ENCODE data around the gene ABCC2. TPM values are rescaled to one million over a fixed set of nuclear protein-coding genes. Genes with fewer than 3 reads are reported as not detected.

Gene ABCC2
- total and polyA plus RNA-seq, 2 donors (not counting 1 experiment from before 2014, with no cell fraction given): 4.2 to 7.0 TPM

DNA sequence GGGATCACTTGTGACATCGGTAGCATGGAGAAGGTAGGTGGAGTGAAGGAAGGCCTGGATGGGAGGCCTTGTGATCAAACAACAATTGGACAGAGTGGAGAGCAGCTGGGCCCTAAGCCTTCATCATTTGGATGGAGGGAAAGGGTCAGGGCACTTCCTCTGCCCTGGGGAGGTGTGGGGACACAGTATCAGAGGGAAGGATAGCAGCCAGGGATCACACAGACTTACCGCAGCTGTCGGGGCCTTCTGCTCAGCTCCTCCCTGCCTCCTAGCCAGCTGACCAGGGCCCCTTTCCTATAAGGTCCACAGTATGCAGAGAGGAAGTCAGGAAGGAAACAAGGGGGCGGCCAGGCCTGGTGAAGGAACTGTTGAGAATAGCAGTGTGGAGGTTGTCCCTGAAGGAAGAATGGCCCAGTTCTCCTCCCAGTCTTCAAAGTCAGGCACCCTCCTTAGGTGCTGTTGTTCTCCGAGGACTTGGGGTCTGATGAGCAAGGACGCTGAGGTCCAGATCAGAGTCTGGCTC is 62.1 kb downstream of the ABCC2 start:
- H3K9ac ChIP-seq (ENCODE audit: low read length): no peak overlapping the region
- 92% methylated on average over 1 of the region's 6 CpGs for WGBS (ENCODE audit: insufficient coverage)
- intact Hi-C loops (cut with micrococcal nuclease): loop anchor here (10.0 kb wide), 2 partner anchors 340 to 400 kb away; partner anchors contain the start of gene ERLIN1
- ChIA-PET POLR2A (no interaction called here), CTCF (interaction anchor here (1.1 to 13.8 kb wide), 8 partner anchors 10 to 202 kb away, joined by 3 to 525 read pairs (median 10); partner anchors contain the start of gene DNMBP)
- H3K27ac ChIP-seq (ENCODE audit: low read length in 2 of 2): no peak overlapping the region
- no peak overlapping the region for H3K27ac Mint-ChIP-seq
- H3K4me3 Mint-ChIP-seq: no peak overlapping the region
- no peak overlapping the region for H3K4me2 ChIP-seq (replicated peaks; ENCODE audit: low read depth, low read length, poor library complexity, severe bottlenecking)
- H3K9me3 Mint-ChIP-seq (ENCODE audit: insufficient read depth): no peaks in the 10 kb centered on the region
- H3K36me3 ChIP-seq (replicated peaks in 1 of 2; ENCODE audit: control extremely low read depth in 1 of 2, control insufficient read depth in 1 of 2, extremely low read depth in 1 of 2, insufficient read depth in 2 of 2, low read length in 1 of 2): no peaks in the 10 kb centered on the region
- TF ChIP-seq EZH2 (IDR thresholded peaks at IDR 0.05; ENCODE audit: borderline replicate concordance, insufficient read depth, low read depth, low read length, poor library complexity, severe bottlenecking): no peak
- TF ChIP-seq, protein P1, sequence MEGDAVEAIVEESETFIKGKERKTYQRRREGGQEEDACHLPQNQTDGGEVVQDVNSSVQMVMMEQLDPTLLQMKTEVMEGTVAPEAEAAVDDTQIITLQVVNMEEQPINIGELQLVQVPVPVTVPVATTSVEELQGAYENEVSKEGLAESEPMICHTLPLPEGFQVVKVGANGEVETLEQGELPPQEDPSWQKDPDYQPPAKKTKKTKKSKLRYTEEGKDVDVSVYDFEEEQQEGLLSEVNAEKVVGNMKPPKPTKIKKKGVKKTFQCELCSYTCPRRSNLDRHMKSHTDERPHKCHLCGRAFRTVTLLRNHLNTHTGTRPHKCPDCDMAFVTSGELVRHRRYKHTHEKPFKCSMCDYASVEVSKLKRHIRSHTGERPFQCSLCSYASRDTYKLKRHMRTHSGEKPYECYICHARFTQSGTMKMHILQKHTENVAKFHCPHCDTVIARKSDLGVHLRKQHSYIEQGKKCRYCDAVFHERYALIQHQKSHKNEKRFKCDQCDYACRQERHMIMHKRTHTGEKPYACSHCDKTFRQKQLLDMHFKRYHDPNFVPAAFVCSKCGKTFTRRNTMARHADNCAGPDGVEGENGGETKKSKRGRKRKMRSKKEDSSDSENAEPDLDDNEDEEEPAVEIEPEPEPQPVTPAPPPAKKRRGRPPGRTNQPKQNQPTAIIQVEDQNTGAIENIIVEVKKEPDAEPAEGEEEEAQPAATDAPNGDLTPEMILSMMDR (IDR thresholded peaks at IDR 0.05): no peak
- H3K4me1 ChIP-seq (ENCODE audit: control insufficient read depth in 2 of 2, insufficient read depth in 2 of 2, low read length in 2 of 2): peaks cover 0 to 10% of the 10 kb centered on the region in 2 donors
- H3K27me3 Mint-ChIP-seq: no peaks in the 10 kb centered on the region
- no peak overlapping the region for H2AFZ ChIP-seq (ENCODE audit: insufficient read depth, low read depth, low read length, poor library complexity, severe bottlenecking)
- ATAC-seq (ENCODE audit: low read depth) (no peak), DNase-seq (no peak)
- no peaks in the 10 kb centered on the region for H3K79me2 ChIP-seq (ENCODE audit: control insufficient read depth, insufficient read depth, low read length)
- peaks cover 7% of the 10 kb centered on the region for H3K4me1 Mint-ChIP-seq
- no peaks in the 10 kb centered on the region for H4K20me1 ChIP-seq (ENCODE audit: control insufficient read depth, insufficient read depth, low read length, poor library complexity, severe bottlenecking)
- no peak overlapping the region for H3K4me3 ChIP-seq (ENCODE audit: control extremely low read depth in 1 of 5, extremely low read depth in 1 of 5, insufficient read depth in 1 of 5, low read depth in 2 of 5, low read length in 4 of 5)
- H3K9me3 ChIP-seq (ENCODE audit: control extremely low read depth in 1 of 3, control insufficient read depth in 2 of 3, insufficient read depth in 1 of 3, low read length in 2 of 3): no peaks in the 10 kb centered on the region
- peaks cover 0 to 7% (median 0%) of the 10 kb centered on the region in 4 experiments for H3K27me3 ChIP-seq (replicated peaks in 1 of 4; ENCODE audit: control extremely low read depth in 1 of 4, control insufficient read depth in 3 of 4, insufficient read depth in 4 of 4, low read length in 3 of 4)

- WGBS (ENCODE audit: insufficient coverage): 0% methylated on average over 5 of the region's 18 CpGs
- H3K27ac Mint-ChIP-seq: no peak overlapping the region
- H3K79me2 ChIP-seq (ENCODE audit: control insufficient read depth, insufficient read depth, low read length): no peaks in the 10 kb centered on the region
- intact Hi-C loops (cut with micrococcal nuclease): loop anchor here (1.0 to 10.0 kb wide), 4 partner anchors 163 to 586 kb away; partner anchors contain the start of genes DNMBP and ERLIN1
- H3K27me3 Mint-ChIP-seq: no peaks in the 10 kb centered on the region
- POLR2A ChIA-PET: no interaction called here
- H3K4me1 ChIP-seq (ENCODE audit: control insufficient read depth in 2 of 2, insufficient read depth in 2 of 2, low read length in 2 of 2): peaks cover 0 to 10% of the 10 kb centered on the region in 2 donors
- DNase-seq (peak; percentile 85), ATAC-seq (ENCODE audit: low read depth) (peak; percentile 84)
- no peak overlapping the region for H3K27ac ChIP-seq (ENCODE audit: low read length in 2 of 2)
- peak overlapping the region; percentile 47 for H3K9ac ChIP-seq (ENCODE audit: low read length)
- H2AFZ ChIP-seq (ENCODE audit: insufficient read depth, low read depth, low read length, poor library complexity, severe bottlenecking): peak overlapping the region; percentile 77
- no peaks in the 10 kb centered on the region for H4K20me1 ChIP-seq (ENCODE audit: control insufficient read depth, insufficient read depth, low read length, poor library complexity, severe bottlenecking)
- H3K27me3 ChIP-seq (replicated peaks in 1 of 4; ENCODE audit: control extremely low read depth in 1 of 4, control insufficient read depth in 3 of 4, insufficient read depth in 4 of 4, low read length in 3 of 4): peaks cover 0 to 7% (median 0%) of the 10 kb centered on the region in 4 experiments
- no peaks in the 10 kb centered on the region for H3K36me3 ChIP-seq (replicated peaks in 1 of 2; ENCODE audit: control extremely low read depth in 1 of 2, control insufficient read depth in 1 of 2, extremely low read depth in 1 of 2, insufficient read depth in 2 of 2, low read length in 1 of 2)
- TF ChIP-seq, protein P1 (IDR thresholded peaks at IDR 0.05): peak; percentile 93
- TF ChIP-seq EZH2 (IDR thresholded peaks at IDR 0.05; ENCODE audit: borderline replicate concordance, insufficient read depth, low read depth, low read length, poor library complexity, severe bottlenecking): no peak
- H3K4me2 ChIP-seq (replicated peaks; ENCODE audit: low read depth, low read length, poor library complexity, severe bottlenecking): peak overlapping the region; percentile 66
- no peaks in the 10 kb centered on the region for H3K9me3 ChIP-seq (ENCODE audit: control extremely low read depth in 1 of 3, control insufficient read depth in 2 of 3, insufficient read depth in 1 of 3, low read length in 2 of 3)
- CTCF ChIA-PET: interaction anchor here (0.5 to 13.8 kb wide), 44 partner anchors 10 to 1033 kb away, joined by 3 to 525 read pairs (median 4); partner anchors contain the start of gene DNMBP
- peak overlapping the region in 4 of 5 experiments; percentile 10 to 61 (median 41) for H3K4me3 ChIP-seq (ENCODE audit: control extremely low read depth in 1 of 5, extremely low read depth in 1 of 5, insufficient read depth in 1 of 5, low read depth in 2 of 5, low read length in 4 of 5)
- no peaks in the 10 kb centered on the region for H3K9me3 Mint-ChIP-seq (ENCODE audit: insufficient read depth)
- H3K4me1 Mint-ChIP-seq: peaks cover 7% of the 10 kb centered on the region
- peak overlapping the region; percentile 75 for H3K4me3 Mint-ChIP-seq
Observed at GRCh38 chr10:99845837-99846382, 63.5 kb downstream of the ABCC2 start.
